RKO (cell line): ENCODE results near the gene ATP9B.

ENCODE experiments used
- DNase-seq: peaks from one replicate; pipeline ENCODE4 v3.0.0-alpha.2; 2016; ENCODE audit warnings: low spot score

Gene ATP9B

DNA sequence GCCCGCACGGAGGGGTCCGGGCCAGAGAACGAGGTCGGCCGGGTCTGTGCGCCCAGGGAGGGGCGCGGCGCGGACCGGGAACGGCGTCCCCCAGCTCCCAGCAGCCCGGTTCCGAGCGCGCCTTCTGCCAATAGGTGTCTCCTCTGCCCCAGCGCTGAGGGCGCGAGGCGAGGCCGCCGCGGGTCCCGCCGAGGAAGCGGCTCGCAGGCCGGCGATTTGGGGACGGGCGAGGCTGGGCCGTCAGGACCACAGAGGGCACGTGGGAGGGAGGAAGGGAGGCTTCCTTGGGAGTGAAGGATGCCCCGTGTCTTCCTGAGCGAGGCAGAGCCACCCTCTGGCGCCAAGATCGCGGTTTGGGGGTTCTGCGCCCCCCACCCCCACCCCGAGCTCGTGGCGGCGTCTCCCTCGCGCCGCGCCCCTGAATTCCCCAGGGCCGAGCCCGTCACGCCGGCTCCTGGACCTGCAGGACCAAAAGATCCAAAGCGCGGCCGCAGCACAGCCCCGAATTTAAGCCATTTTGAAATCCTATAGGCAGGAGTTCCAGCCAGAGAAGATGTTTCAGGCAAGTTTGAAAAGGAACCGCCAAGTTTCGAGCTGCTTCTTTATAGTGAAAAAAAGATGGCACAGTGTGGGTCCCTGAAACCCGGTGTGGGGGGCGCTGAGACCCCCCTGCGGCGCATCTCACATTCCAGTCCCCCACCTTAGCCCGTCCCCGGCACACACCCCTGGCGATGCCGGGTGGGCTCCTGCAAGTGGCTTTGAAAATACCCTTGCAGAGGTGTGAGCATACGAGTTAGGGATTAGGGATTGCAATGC is 327.4 kb downstream of the ATP9B start:
- DNase-seq, result no peak

DNA sequence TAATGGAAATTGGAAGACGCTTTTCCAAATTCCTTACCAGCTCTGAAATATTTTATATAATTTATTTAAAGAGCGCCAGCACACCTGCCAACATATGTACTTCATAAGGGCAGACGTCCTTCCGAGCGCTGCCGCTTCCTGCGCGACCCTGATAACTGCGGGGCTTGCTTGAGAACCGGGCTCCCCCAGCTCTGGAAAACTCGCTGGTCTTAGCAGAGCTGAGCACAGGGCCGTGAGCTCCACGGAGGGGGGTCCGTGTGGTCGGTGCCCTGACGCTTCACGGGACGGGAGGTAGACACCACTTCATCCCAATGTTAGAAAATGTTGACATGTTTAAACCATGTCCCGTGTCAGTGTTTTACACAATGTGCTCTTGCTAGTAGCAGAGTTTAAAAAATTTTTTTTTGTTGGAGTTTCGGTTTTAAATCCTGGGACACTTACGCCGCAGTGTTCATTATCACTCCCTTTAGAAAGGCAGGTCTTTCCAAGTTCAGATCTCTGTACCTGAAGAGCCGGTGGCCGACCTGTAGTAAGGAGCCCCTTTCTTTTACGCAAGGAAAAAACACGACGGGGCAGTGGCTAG is 328.1 kb downstream of the ATP9B start:
- no peak for DNase-seq

DNA sequence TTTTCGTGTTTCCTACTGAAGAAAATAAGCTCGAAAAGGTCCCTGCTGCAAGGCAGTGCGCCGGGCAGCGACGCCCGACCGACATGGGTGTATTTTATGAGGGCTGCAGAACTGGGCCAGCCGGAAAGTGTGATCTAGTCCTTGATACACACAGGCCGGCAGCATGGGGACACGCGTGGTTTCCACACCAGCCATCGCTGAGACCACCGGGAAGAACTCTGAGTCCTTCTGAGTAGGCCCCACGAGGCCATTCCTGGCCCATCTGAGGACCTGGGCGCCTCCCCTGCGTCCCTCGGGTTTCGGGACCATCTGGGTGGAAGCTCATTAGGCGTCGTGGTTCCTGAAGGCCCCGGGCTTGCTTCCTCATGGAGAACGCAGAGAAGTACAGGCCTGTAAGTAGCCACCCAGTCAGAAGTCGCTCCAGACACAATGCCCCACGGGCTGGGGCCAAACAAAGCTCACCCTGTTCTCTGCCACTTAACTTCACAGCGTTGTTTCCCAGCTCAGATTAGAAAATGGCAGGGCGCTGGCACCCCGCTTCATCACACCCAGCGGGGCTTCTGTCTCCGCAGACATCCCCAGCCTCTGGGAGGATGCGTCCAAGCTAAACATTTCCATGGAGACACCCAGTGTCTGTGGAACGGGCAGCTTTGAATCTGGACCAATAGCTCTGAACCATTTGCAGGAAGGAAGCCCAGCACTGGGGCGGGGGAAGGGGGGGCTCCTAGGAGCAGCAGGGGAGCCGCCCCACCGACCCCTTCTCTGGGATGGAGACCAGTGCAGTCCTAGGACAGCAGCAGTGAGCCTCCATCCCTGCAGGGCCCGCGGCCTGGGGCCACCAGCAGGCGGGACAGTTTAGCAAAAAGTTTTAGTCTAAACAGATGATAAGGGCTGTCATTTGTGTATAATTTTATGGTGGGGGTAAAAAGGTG is 328.9 kb downstream of the ATP9B start:
- DNase-seq, result no peak

DNA sequence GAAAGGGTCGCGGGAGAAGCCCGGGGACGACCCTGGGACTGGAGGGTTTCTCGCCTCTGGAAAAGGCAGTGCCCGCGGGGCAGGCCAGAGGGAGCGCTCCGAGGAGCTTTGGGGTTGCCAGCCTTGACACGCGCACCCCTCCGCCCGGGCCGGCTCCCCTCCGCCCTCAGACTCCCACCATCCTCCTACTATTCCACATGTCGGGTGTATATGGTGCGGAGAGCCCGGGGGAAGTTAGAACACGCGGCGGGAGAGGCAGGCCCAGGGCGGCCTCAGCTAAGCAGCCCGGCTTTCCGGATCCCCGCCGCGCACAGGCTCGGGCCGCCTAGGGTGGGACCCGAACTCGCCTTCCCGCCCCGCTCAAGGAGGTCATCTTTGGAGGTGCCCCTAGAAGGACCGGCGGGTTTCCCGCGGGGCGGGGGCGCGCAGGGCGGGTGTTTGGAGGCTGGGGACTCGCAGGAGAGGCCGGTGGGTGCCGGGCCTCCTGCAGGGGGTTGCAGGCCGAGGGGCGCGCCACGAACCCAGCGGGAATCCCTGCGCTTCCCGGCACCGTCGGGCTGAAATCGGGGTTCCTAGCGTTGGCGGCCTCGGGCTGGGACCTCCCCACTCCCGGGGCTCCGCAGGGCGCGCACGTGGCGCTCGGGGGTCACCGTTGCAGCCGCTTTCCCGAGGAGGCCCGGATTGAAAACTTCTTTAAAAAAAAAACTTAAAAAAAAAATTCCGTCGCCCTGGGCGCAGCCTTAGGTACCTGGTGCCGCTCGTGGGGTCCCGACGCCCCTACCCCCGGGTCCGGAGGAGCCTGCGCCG is 330.3 kb downstream of the ATP9B start:
- DNase-seq, result no peak

DNA sequence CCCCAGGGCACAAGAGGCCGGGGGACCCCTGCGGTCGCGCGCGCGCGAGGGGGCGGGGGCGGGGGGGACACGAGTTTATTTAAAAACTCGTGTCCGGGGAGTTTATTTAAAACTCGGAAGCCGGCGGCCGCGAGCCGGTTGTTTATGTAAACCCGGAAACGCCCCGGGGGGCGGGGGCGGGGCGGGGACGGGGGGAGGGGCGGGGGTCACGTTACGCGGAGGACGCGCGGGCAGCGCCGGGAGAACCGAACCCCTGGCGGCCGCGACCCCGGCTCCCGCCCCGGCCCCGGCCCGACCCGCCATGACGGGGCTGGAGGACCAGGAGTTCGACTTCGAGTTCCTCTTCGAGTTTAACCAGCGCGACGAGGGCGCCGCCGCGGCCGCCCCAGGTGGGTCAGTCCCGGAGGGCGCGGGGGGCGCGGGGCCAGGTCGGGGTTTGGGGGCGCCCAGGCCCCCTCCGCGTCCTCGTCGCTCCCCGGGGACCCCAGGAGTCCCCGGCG is 330.9 kb downstream of the ATP9B start:
- DNase-seq, result no peak

DNA sequence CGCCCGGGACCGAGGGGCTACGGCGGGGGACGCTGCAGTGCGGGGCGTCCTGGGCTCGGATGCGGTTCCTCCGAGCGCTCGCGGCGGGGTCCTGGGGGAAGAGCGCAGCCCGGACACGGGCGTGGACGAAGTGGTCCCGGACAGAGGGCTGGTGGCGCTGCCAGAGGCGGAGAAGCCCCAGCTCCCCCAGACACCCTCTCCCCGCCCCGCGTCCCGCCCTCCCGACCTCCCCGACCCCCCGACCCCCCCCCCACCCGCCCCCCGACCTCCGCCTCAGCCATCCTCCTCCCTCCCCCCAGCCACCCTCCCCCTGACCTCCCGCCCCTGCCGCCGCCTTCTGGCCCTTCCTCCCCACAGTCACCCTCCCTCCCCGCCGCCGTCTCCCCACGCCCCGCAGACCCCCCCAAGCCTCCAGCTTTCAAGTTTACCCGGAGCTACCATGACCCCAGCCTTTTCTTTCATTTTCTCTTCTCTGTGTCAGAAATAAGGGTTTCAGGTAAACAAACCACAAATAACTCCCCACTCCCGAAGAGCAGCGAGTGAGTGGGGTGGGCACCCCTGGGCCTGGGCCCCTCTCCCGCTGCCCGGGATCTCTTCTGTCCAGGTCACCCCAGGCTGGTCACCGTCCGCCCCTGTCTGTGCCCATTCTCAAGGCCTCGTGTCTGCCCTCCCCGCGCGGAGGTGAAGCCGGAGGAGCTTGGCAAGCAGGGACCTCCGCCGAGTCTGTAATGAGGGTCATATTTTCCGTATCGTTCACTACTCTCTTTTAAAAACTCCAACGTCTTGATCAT is 331.6 kb downstream of the ATP9B start:
- DNase-seq, result no peak

DNA sequence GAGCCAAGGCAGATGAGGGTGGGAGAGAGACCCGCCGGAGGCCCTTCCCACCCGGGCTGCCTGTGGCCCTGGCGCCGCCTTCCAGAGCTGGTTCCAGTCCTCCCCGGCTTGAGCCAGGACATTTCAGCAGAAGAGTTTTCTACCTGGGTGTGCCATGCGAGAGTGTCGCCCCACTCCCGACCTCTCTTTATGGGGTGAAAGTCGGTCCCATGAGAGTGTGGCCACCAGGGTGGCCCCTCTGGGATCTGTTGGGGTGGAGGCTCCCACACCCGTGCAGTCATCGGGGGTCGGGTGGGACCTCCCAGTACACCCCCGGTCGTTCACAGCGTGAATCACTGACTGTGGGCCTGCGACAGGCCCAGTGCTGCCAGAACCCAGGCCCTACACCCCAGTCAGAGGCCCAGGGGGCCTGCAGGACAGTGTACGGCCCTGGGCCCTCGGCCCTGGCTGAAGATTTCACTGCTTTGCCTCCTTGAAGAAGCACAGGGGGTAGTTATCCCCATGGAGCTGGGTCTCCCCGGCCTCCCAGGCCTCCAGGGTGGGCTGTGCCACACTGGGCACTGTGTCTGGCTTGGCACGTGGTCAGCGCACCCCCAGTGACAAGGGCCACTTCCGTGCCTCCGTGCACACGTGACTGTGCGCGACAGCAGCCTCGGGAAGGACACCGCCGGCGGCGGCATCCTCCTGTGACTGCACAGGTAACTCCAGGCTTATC is 332.5 kb downstream of the ATP9B start:
- DNase-seq, result no peak

DNA sequence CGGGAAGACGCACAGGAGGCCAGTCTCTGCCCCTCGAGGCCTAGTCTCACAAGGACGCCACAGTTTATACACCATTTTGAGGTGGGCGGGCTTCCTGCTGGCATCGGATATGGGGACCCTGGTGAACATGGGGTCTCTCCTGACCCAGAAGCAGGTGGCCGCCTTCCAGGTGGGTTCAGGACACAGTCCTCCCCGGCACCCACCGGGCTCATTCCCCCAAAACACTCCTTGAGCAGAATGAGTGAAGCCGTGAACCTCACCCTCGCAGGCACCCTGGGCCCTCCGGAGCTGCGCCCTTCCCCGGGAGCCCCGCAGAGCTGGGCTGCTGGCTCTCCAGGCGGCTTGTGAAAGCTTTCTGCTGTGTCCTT is 333.0 kb downstream of the ATP9B start:
- DNase-seq, result no peak

DNA sequence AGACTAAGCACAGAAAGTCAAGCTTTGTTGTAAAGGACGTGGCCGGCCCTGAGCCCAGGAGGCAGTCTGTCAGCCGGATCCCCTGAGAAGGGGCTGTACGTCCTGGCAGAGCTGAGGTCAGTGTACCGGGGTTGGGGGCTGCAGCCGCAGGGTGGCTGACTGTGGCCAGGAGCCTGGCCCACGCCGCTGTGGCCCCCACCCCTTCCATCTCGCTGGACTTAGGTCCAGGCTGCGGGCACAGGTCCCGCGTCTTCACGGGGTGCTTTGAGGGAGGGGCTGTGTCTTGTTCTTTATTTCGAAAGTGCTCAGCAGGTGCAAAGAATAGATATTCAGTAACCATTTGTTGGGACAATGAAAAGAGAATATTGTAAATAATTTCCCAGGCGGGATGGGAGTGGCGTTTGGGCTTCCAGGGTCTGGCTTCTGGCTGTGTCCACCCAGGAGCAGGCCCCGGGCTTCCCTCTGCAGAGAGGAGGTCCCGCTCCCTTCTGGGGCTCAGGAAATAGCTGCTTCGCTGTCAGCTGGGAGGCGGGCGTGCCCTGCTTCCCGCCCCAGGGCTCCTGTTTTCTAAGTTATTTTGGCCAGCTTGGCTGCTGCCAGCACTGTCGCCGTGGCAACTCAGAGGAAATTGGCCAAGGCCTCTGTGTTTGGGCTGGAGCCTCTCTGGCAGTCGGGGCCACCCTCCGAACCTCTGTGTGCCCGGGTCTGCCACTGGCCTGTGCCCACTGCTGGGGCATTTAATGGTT is 334.0 kb downstream of the ATP9B start:
- no peak for DNase-seq

DNA sequence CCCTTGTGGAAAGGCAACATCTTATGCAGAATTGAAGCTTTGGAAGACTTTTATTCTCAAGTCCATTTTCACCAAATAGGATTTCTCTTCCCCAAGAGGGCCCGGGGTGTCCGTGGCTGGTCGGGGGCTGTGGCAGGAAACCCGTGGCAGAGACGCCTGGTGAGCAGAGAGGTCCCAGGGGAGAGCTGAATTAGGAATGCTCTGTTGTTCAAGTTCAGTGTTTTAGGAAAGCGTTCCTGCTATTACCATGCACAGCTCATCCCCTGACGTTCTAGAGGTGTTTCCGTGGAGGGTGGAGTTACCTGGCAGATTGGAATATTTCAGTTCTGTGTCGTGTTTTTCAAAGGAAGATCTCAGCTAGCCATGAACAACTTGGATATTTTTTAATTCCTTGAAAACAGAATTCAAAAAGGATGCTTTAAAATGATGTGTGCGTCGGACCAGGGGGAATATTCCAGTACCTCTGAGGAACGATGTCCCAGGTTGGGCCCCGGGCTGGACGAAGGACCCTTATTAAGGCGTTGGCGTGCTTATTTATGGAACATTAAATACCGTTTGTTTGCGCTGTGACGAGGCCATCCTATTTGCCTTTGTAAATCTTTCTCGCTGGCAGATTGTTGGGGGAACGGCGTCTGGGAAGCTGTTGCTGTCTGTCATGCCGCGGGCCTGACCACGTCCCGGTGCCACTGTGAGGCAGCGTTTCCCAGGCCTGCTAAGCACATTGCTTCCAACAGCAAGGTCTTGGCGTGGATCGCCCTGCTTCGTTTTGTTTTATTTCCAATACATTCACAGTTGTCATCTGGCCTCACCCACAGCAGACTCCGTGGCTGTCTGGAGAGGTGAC is 334.8 kb downstream of the ATP9B start:
- DNase-seq, result no peak

DNA sequence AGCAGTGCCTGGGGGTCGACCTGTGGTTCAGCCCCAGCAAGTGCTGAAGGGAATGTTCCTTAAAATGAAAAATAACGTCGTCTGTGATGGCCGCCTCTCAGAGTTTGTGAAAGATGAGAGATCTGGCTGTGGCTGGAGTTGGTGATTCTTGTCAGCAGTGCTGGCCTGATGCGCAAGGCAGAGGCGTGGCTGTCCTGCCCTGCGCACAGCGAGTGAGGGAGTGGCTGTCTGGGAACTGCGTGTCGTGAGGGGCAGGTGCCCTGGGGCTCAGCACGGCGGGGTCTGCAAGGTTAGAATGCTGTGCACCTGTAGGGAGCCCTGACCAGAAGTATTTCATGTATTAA is 335.3 kb downstream of the ATP9B start:
- DNase-seq, result no peak

DNA sequence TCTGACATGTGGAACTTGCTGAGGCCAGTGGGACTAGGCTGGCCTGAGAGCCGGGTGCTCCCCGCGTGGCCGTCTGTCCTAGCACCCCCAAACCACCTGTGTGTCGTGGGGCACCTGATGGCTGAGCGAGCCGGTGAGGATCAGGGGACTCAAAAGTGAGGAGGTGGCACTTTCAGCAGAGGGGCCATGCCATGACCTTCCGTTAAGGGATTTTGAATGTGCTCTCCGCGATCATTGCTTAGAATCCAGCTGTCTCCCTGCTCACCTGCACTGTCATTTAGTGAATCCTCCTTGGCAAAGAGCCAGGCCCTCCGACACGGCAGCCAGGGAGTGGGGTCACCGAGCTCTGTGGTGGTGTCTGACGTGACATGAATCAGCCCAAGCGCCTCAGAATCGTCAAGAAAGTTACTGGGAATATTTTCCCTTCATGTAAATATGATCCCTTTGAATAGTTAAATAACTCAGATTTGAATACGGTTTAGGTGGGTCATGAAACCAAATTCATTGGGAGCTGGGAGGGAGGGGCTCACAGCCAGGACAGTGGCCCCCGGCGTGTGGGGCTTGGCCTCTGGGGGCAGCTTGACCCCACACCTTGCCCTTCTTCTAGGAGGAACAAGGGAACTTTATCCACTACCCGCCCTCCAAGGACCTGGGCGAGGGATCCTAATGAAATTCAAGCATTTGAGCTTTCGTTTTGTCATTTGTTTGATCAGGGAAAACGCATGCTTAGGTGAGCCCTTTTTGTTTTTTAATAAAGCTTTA is 336.0 kb downstream of the ATP9B start:
- no peak for DNase-seq

DNA sequence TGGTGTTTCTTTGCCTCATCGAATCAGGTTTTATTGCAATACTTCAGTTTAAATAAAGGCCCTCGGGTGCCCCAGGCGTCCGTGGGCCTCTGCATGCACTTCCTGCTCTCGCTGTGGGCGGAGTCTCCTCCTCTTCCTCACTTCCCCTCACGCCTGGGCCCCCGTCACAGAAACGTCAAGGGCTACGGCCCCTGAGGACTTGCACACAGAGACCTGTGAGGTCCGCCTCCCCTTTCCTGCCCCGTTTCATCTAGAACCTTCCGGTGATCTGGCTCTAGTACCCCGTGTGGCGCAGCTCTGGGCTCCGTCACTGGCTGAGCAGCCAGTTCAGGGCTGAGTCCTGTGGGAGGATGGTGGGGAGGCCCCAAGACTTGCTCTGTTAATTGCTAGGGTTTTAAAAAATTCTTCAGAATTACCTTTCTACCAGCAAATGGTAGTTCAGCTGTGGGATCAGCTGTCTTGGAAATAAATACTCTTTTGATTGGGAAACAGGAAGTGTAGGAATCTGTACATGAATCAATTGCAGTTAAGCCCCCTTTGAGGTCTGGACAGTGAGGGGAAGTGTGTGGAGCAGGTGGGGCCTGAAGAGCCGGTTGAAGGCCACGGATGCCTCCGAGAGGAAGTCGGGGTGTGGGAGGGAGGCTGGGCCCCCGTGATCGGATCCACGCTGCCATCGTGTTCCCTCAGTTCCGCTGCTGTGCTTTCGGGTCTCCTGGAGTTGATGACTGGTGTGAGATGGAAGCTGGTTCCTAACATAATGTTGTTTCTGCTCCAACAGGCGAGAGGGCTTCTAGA is 336.8 kb downstream of the ATP9B start:
- no peak for DNase-seq

DNA sequence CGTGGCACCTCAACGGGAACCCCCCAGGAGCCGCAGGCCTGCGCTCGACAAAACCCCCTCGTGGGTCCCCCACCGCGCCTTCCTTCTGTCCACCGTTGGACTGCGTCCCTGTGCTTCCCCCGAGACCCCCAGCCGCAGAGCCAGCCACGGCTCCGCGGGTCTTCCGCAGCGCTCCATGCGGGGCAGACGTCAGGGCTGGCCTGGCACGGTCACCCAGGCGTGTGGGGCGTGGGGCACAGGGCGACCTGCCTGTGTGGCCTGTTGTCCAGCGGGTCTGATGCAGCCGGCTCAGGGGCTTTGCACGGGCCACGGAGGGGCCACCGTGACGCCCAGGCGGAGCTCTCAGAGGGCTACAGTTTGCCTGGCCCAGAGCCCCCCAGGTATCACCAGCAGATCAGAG is 337.5 kb downstream of the ATP9B start:
- DNase-seq, result no peak

DNA sequence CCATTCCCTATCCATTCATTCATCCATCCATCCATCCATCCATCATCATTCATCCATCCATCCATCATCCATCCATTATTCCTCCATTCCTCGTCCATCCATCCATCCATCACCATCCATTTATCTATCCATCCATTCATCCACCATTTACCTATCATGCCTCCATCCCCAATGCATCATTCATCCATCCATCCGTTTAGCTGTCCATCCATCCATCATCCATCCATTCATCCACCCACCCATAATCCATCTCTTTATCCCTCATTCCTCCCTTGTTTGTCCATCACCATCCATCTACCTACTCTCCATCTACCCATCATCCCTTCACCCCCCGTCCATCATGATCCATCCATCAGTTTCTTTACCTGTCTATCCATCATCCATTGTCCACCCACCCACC is 340.1 kb downstream of the ATP9B start:
- no peak for DNase-seq

DNA sequence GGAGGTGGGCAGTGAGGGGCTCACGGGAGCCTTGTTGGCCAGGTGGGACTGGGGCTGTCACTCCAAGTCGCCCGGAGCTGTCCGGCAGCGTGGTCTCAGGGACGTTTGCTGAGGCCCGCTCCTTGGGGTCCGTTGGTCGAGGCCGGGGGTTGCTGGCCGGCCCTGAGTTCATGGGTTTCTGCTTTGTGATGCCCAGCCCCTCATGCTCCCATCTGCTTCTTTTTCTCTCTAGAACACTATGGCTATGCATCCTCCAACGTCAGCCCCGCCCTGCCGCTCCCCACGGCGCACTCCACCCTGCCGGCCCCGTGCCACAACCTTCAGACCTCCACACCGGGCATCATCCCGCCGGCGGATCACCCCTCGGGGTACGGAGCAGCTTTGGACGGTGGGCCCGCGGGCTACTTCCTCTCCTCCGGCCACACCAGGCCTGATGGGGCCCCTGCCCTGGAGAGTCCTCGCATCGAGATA is 341.0 kb downstream of the ATP9B start:
- no peak for DNase-seq
